IPS-18c (cell line): ENCODE data around the gene SNX10.
"Not testable (repeated sequence)": the region's sequence is repeated elsewhere in the genome, so short reads cannot be mapped to it uniquely, and the experiment has no call there.

Experiments
- H3K4me3 ChIP-seq: 2 replicates; pipeline ENCODE4 v1.7.0; 2013; ENCODE audit warnings: low read depth, mild to moderate bottlenecking, low read length, moderate library complexity; ENCODE audit not compliant: insufficient read depth
- H3K9me3 ChIP-seq: one replicate; pipeline ENCODE4 v1.6.1; 2013; ENCODE audit warnings: mild to moderate bottlenecking, low read length, moderate library complexity; ENCODE audit not compliant: control insufficient read depth, insufficient read depth

The SNX10 gene

GRCh38 chr7:26291699-26292538, at the start of gene SNX10:
Gene SNX10 (plus strand): TSS chr7:26291862. CDS start chr7:26346443, 54,581 bp downstream.
- H3K9me3 ChIP-seq, result no peaks in the 10 kb centered on the region
- H3K4me3 ChIP-seq, result peak within 1 kb of the TSS; percentile 73

GRCh38 chr7:26245150-26245549, 46.5 kb upstream of the SNX10 start:
- H3K4me3 ChIP-seq, result no peak overlapping the region
- no peaks in the 10 kb centered on the region for H3K9me3 ChIP-seq

- H3K9me3 ChIP-seq, result no peaks in the 10 kb centered on the region
- H3K4me3 ChIP-seq, result no peak overlapping the region
Measured at GRCh38 chr7:26250239-26250638, 41.4 kb upstream of the SNX10 start.

- not testable (repeated sequence) for H3K4me3 ChIP-seq, H3K9me3 ChIP-seq
Measured at GRCh38 chr7:26261866-26262265, 29.8 kb upstream of the SNX10 start.

GRCh38 chr7:26265065-26265464, 26.6 kb upstream of the SNX10 start:
- H3K9me3 ChIP-seq, result peaks cover 2% of the 10 kb centered on the region

GRCh38 chr7:26265499-26266075, 26.1 kb upstream of the SNX10 start:
- Histone ChIP-seq H3K4me3 (no peak overlapping the region), H3K9me3 (peaks cover 2% of the 10 kb centered on the region)

More at GRCh38 chr7:26265065-26265464, 26.6 kb upstream of the SNX10 start:
- no peak overlapping the region for H3K4me3 ChIP-seq

GRCh38 chr7:26267601-26268166, 24.0 kb upstream of the SNX10 start:
- H3K9me3 ChIP-seq, result no peaks in the 10 kb centered on the region
- H3K4me3 ChIP-seq, result no peak overlapping the region

- H3K4me3 ChIP-seq, result no peak overlapping the region
- H3K9me3 ChIP-seq, result no peaks in the 10 kb centered on the region
Measured at GRCh38 chr7:26275213-26275612, 16.4 kb upstream of the SNX10 start.

- Histone ChIP-seq H3K4me3 (no peak overlapping the region), H3K9me3 (no peaks in the 10 kb centered on the region)
Measured at GRCh38 chr7:26278770-26279169, 12.9 kb upstream of the SNX10 start.

- Histone ChIP-seq H3K9me3 (no peaks in the 10 kb centered on the region), H3K4me3 (no peak overlapping the region)
Measured at GRCh38 chr7:26279405-26279804, 12.3 kb upstream of the SNX10 start.

- H3K9me3 ChIP-seq, result no peaks in the 10 kb centered on the region
- no peak overlapping the region for H3K4me3 ChIP-seq
Measured at GRCh38 chr7:26280097-26280496, 11.6 kb upstream of the SNX10 start.

- H3K4me3 ChIP-seq, result no peak overlapping the region
- H3K9me3 ChIP-seq, result no peaks in the 10 kb centered on the region
Measured at GRCh38 chr7:26280723-26281122, 10.9 kb upstream of the SNX10 start.

- no peak overlapping the region for H3K4me3 ChIP-seq
- no peaks in the 10 kb centered on the region for H3K9me3 ChIP-seq
Measured at GRCh38 chr7:26284477-26284876, 7.2 kb upstream of the SNX10 start.

- Histone ChIP-seq H3K9me3 (no peaks in the 10 kb centered on the region), H3K4me3 (no peak overlapping the region)
Measured at GRCh38 chr7:26284995-26285632, 6.5 kb upstream of the SNX10 start.

GRCh38 chr7:26286157-26286556, 5.5 kb upstream of the SNX10 start:
- Histone ChIP-seq H3K9me3 (no peaks in the 10 kb centered on the region), H3K4me3 (no peak overlapping the region)

- H3K4me3 ChIP-seq, H3K9me3 ChIP-seq: not testable (repeated sequence)
Measured at GRCh38 chr7:26288126-26288525, 3.5 kb upstream of the SNX10 start.

- Histone ChIP-seq H3K4me3 (peak overlapping the region; percentile 73; the same call in 1 of the 2 replicates), H3K9me3 (no peaks in the 10 kb centered on the region)
Measured at GRCh38 chr7:26291251-26291650, 411 bp upstream of the SNX10 start.
